Stimulated activated CD4-positive, alpha-beta T cell treated with anti-CD3 and anti-CD28 coated beads, Interleukin-15, amount 100 ng/mL, for 1 hour (primary cell): ENCODE data around the gene MYOF.
"Not testable (repeated sequence)": the region's sequence is repeated elsewhere in the genome, so short reads cannot be mapped to it uniquely, and the experiment has no call there.

ENCODE experiments used
- DNase-seq, 2 donors: peaks; one replicate each; pipeline ENCODE4 v3.0.0-alpha.2; 2020; ENCODE audit warnings: low read depth in 1 of 2, low spot score in 1 of 2

MYOF gene

DNA sequence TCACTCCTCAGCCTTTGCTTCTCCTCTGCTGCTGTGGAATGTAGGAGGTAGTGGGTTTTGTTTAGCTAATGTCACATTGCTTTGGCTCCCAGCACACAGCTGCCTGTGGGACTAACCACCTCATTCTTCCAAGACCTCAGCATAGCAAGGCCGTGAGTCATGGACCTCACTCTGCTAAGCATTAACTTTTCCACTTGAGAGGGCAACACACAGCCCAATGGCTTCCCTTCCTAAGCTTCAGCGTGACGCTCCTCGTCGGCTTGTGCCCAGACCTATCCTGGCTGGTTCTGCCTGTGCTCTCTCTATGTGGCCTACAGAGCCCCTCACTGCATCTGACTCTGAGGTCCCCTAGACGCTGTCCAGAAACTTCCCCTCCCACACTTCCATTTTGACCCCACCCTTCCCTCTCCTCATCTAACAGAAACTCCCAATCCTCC lies 23.3 kb downstream of the MYOF start:
- no peak for DNase-seq

DNA sequence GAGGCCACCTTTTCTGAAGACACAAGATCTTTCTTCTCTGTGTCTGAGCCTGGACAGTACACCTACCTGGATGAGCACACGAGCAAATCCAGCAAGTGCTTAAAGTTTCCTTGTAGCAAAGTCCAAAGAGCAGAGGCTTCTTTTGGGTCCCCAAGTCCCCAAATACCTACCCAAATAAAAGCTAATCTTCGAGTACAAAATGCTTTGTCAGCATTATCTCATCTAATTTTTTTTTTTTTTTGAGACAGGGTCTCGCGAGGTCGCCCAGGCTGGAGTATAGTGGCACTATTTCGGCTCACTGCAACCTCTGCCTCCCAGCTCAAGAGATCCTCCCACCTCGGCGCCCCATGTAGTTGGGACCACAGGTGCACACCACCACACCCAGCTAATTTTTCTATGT lies 24.6 kb downstream of the MYOF start:
- DNase-seq, result no peak

DNA sequence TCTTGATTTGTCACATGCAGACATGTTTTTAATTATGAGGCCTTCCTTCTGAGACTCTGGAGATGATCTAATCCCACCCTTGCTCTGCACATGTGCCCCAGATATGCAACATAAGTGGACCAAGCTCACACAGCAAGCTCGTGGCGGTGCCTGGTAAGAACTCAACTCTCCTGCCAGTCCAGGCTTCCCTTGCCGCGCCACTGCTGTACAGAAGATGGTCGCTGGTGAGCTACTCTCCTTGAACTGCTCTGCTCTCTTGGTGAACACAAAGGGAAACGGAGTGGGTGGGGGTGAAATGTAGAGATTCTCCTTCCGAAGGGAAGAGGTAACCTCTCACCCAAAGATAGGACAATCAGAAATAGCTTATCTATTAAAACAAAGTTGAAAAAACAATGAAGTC lies 25.7 kb downstream of the MYOF start:
- DNase-seq, result no peak

DNA sequence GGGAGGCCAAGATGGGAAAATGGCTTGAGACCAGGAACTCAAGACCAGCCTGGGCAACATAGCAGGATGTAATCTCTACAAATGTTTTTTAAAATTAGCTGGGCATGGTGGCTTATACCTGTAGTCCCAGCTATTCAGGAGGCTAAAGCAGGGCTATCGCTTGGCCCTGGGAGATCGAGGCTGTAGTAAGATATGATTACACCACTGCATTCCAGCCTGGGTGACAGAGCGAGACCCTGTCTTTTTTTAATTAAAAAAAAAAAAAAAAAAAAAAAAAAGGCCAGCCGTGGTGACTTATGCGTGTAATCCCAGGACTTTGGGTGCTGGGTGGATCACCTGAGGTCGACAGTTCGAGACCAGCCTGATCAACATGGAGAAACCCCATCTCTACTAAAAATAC lies 27.4 kb downstream of the MYOF start:
- no peak for DNase-seq

DNA sequence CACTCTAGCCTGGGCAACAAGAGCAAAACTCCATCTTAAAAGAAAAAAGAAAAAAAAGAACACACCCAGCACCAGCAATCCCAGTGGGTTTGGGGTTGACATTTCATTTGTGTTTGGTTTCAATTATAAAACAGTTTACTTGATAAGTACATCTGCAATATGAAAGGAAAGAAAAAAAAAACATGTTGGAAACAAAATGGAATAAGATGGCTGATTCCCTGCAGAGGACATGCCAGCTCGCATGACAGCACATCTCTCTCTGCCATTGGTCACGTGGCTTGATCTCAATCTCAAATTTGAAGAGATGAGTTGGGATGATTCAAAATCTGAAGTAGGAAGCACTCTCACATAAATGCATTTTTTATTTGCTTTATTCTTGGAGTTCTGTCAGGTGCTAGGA lies 28.0 kb downstream of the MYOF start:
- DNase-seq, result no peak

DNA sequence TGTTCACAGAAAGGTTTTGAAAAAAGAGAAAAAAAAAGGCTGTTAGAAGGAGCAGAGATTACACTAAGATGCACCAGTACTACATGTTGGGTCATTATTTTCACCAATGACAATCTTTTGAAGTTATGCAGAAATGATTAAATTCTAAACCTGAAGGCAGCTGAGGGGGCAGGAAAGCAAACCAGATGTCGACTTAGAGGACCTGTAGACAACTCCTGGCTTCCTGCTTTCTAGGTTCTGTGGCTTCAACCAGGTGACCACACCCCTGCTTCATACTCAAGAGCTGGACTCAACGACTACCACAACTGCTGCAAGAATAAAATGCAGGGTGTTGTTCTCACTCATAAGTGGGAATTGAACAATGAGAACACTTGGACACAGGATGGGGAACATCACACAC lies 30.0 kb downstream of the MYOF start:
- no peak for DNase-seq

DNA sequence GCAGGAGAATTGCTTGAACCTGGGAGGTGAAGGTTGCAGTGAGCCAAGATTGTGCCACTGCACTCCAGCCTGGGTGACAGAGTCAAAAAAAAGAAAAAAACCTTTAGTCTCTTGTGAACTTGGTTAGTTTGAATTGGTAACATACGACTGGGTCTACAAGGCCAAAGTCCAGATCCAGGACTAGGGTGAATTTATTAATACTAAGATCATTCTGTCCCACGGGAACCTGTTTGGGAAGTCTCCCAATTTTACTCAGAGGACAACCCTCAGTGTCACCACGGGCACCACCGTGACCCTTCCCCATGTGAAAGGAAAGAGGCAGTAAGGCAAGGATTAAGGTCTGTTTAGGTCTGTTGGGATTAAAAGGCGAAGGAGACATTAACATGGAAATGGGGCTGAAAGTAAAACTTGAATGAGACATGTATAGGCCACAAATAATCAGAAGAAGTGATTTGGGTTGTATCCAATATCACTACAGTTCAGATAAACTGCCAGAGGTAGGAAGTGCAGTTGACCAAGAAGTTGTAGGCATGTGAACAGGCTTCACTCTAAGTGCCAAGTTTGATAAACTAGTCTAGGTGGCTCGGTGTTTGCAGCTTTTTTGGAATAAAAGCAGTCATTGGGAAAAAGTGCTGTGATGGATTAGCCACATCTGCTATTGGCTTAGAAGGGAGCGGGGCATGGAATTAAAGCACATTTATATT lies 30.7 kb downstream of the MYOF start:
- no peak for DNase-seq

DNA sequence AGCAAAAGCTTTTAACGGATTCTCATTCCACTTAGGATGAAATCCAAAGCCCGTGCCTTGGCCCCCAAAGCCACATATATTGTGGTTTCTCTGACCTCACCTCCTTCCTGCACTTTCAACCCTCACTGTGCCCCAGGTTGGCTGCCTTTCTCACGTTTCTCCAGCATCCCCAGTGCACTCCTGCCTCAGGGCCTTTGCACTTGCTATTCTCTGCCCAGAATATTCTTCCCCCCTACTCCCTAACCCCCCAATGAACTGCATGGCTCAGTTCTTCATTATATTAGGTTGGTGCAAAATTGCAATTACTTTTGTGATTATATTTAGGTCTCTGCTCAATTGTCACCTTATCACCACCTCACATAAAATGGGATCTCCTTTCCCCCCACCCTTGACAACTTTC lies 34.2 kb downstream of the MYOF start:
- DNase-seq, result no peak

DNA sequence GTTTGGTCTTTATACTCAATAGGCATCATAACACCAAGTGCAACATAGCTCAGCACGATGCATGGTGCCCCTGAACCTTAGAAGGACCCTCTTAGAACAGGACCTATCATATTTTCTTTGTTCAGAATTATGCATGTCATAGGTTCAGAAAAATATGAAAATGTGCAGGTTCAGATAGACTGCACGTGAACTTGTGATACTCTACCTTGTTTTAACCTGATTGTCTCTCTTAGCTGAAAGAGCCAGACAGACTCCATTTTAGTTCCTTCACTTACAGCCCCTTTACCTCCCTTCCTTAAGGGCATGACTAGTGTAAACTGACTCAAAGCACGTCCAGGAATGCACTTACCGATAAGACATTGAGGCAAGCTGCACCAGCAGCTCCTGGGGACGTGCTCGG lies 35.1 kb downstream of the MYOF start:
- no peak for DNase-seq

DNA sequence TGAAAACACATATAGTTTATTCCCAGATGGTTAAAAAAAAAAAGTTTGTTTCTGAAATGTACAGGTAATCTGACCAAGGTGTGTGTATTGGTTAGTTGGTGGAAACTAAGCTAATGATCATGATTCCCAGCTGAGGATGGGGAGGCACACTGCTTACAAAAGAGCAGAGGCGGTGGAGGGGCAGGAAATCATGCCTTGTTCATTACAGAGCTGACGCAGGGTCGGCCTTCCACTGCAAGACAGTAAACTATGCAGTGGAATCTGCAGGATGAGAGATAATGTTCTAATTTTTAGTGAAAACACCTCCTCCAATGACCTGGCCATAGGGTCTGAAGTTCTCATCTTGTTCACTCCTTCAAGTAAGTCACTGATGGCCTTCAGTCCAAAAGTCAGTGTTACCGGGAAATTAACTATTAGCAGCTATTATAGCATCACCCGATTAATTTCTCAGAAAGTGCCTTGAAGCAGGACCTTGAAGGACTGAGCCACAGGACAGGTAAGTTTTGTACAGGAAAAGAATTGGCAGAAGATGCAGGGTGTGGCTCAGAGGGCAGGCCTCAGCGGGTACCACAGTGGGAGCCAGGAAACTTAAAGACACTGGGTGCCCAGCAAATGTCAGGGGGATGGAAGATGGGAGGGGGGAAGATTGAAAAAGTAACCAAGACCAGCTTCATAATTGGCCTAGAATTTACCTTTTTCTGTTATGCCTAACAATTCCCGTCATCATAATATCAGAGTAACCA lies 36.0 kb downstream of the MYOF start:
- DNase-seq, result no peak

DNA sequence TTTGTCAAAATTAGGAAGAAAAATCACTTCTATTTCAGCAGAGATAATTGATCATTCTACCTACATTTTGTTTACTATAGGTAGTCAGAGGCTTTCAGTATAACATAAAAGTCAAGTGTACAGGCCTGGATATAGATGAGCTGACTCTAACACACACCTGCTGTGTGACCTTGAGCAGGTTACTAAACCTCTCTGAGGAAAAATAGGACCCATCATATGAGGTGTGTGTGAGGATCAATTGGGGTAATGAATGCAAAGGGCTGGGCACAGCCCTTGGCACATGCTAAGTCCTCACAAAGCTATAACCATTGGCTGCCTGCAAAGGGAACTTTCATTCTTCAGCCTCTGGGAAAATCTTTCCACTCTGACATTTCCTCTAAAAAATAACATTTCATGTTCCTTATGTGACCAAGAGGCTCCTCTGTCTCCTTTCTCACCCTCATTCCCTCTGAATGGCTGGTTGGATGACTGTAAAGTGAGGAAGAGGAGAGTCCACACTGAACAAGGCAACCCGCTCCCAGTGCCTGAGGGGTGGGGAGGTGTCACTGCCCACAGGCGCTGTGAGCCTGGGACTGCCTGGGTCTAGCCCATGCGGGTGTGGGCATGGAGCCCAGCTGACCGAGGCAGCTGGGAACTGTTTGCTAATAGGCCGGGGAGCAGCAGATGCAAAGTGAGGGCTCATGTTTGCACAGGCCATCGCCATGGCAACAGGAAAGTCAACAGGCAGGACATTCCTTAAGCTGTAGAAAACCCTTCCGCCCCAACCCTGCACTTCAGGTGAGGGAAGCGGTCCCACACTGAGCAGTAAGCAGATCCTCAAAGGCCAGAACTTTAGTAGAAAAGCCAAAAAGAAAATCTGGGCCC lies 36.8 kb downstream of the MYOF start:
- DNase-seq, result no peak

DNA sequence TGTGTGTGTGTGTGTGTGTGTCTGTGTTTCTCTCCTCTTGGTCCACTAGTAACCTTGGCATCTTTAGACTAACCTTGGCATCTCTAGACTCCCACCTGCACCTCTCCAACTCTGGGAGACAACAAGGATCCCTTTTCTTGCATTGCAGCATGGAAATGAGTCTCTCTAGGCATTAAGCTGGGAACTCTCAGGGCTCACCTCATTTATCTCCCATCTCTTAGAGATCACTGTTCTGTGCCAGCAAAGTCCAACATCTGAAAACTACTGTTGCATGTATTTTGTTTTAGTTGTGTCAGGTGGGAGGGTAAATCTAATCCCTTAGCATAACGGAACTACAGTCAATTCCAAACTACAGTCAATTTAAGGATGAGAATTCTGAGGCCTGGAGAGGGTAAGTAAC lies 38.7 kb downstream of the MYOF start:
- DNase-seq, result no peak

DNA sequence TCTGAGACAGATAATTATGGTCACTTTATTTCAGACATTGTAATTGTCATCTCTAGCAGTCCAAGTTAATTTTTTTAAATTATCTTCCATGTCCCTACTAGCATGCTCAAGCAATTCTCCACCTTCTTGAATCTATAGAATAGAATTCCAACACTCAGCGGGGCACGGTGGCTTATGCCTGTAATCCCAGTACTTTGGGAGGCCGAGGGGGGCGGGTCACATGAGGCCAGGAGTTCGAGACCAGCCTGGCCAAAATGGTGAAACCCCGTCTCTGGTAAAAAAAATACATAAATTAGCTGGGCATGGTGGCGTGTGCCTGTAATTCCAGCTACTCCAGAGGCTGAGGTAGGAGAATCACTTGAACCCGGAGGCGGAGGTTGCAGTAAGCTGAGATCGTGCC lies 39.4 kb downstream of the MYOF start:
- DNase-seq, result not testable (repeated sequence)

DNA sequence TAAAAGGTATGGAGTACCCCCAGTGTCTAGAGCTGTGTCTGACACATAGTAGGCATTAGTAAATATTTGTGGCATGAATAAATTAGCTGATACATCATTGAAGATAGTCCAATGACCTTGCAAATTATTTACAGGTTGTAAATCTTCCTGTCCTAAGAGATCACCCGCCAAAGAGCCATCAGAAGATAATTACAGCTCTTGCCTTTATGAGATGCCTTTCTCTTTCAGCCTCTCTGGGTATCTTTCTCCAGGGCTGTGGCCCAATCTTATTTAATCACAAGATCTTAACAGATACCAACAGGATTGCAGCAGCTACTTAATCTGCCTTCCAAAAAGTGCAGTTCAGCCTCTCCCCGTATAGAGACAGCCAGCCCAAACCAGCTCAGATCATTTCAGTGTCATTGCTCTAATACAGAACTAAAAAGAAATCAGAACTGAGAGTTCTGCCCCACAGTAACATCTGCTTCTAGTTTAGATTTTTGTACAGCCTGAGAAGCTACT lies 41.5 kb downstream of the MYOF start:
- no peak for DNase-seq

DNA sequence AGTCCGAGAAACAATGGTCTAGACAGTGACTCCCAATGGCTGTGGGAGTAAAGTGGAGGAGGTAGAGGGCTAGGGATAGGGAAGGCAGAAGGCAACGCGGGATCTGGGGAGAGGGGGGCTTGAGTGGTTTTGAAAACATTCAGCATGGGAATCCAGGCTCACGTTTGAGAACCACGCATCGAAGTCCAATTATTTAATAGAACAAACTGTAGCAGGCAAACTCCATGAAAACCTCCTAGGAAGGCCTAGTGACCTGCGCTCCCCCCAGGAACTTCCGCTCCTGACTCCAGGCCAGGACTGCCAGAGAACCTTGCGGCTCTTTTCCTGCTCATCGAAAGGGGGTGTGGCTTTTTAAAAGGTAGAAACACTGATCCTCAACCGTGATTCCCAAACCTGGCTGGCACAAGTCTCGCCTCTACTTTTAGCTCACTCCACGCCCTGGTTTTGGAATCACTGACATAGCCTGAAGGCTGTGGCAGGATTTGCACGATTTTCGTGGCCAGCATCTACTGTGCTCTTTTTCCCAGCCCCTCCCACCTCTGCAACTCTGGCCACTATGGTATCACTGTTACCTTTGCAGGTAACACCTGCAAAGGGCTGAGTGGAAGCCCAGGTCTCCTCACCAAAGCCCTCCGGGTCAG lies 43.4 kb downstream of the MYOF start:
- DNase-seq, result no peak

DNA sequence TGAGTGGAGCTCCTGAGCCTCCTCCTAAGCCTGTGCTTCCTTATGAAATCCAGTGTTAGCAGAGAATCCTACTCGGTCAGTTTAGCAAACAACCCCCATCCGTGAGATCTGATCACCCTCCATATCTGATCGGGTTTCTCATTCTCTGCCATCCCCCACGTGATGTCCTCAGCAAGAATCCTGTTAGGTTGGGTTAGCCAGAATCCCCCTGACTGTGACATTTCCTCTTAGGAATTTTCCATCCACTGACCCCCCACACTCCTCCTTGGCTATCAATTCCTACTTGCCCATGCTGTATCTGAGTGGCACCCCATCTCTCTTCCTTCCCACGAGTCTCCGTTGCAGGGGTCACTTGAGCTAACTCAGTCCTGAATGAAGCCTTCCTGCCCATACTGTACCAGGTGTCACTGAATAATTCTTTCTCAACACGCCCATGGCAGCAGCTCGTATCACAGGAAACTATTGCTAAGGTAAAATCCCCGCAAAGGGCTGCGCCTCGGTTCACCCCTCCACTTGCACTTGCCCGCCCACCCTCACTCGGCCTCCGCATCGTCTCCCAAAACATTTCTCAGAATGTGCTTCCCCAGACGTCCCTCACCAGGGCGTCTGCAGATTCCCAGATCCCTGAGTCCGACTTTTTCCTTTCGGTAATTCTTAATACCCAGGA lies 44.1 kb downstream of the MYOF start:
- no peak for DNase-seq

DNA sequence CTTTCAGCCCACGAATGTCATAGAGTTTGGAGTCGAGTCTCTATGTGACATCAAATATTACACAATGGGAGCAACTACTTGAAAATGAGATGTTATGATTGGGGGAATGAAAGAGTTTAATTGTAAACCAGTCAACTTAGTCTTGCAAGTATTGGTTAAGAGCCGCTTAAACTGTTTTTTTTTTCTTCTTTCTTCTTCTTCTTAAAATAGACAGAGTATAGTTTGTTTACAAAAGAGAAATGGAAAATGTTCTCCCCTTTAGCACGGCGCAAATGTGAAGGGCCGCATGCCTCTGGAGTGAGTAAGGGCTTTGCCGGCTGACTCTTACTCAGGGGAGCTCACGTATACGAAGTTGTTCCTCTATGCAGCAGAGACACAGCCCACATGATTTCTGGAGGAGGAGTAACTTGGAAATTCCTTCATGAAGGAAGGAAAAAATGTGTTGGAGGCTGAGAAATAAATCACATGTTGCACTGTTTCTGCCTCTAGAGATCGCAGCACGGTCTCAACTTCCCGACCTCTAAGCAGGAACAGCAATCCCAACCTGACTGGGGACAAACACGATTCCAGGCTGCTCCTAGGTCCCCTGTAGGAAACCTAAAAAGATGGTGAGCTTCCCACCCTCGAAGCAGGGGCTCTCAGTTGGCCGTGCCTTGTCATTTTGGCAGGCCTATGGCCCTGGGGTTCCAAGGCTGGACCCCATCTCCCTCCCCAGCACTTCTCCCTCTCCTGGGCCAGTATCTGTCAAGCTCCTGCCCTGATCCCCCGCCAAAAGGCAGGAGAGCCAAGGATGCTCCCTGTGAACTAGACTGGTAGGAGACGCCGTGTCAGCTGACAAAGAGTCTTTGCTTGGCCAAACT lies 44.8 kb downstream of the MYOF start:
- no peak for DNase-seq

DNA sequence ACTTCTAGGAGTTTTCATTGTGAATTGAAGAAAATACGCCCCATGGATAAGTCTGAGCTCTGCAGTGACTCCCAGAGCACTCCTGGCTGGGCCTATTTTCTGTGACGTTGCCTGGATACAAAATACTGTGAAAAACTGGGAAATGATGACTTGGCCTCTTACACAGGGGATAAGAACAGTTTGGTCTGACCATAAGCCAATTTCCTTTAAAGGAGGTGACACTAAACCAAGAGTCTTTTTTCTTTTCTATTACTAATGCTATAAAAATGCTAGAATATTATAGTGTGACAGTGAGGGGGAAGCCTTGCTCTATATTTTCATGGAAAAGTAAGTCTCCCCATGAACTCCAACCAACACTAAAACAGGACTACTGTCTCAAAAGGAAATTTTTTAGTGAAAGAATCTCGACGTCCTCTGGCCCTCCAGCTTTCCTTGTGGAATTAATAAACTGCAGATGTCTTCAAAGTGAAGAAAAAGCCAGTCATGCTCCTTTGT lies 45.5 kb downstream of the MYOF start:
- DNase-seq, result no peak

DNA sequence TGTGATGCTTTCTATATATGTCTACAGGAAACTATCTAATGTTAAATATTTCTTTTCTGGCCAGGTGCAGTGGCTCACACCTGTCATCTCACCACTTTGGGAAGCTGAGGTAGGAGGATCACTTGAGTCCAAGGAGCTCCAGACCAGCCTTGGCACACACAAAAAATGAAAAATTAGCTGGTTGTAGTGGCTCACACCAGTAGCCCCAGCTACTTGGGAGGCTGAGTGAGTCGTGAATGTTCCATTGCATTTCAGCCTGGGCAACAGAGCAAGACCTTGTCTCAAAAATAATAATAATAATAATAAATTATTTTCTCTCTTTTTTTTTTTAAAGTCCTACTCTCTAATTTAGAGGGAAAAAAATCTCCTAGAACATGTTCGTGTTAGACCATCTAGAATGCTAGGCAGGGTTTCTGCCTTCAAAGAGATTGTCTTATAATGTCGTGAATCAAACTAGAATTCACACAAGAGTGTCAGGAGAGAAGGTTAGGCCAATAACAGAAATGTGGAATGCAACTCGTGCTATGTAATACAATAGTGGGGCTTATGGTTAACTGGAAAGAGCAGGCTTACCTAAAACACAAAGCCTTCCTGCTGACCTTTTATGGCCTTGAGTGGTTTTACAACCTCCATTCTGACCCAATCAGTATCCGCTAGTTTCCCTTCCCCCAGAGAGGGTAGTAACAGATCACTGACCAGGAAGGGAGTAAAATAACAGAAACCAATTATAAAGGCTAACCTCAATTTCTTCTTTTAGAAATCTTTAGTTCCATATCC lies 46.3 kb downstream of the MYOF start:
- DNase-seq, result no peak
